Neural crest cell (in vitro differentiated cells): Measurements from ENCODE around the gene HYAL2. TPM values are rescaled to one million over a fixed set of nuclear protein-coding genes. Genes with fewer than 3 reads are reported as not detected.
A peak's percentile ranks its signal among the peaks of the same experiment; 100 is the strongest.

Experiments
- DNase-seq: peaks from one replicate; pipeline ENCODE4 v3.0.0; 2021; ENCODE audit warnings: low read depth, mixed read lengths, low spot score
- H3K27ac Mint-ChIP-seq: one replicate; pipeline ENCODE4 v1.8.0; 2021; ENCODE audit warnings: mild to moderate bottlenecking, mixed read lengths; ENCODE audit not compliant: unreplicated experiment
- H3K27me3 Mint-ChIP-seq: 2 replicates; pipeline ENCODE4 v1.8.0; 2021; ENCODE audit warnings: low read depth, mild to moderate bottlenecking, mixed read lengths
- H3K36me3 Mint-ChIP-seq: 2 replicates; pipeline ENCODE4 v1.8.0; 2021; ENCODE audit warnings: low read depth, mild to moderate bottlenecking, mixed read lengths
- H3K4me1 Mint-ChIP-seq: 2 replicates; pipeline ENCODE4 v1.8.0; 2021; ENCODE audit warnings: mixed read lengths
- H3K4me3 Mint-ChIP-seq: one replicate; pipeline ENCODE4 v1.8.0; 2021; ENCODE audit warnings: mild to moderate bottlenecking, mixed read lengths
- H3K9me3 Mint-ChIP-seq: 2 replicates; pipeline ENCODE4 v1.8.0; 2021; ENCODE audit warnings: mixed read lengths
- CTCF ChIP-seq: fragments of 200-600 bp; sonication (generic); conservative IDR thresholded peaks from 2 replicates; pipeline ENCODE4 v1.5.0; 2021; ENCODE audit warnings: antibody characterized with exemption, mild to moderate bottlenecking
- total RNA-seq: library from RNA; stranded (reverse); gene quantifications from 2 replicates; pipeline ENCODE4 v1.2.1, GENCODE V29; 2021

Gene HYAL2
- total RNA-seq, 1 donor from 2014 or later: 78.0 TPM

GRCh38 chr3:50330330-50330729 is 7.8 kb upstream of the HYAL2 start:
- peaks cover 22% of the 10 kb centered on the region for H3K4me1 Mint-ChIP-seq
- peak overlapping the region; percentile 59 for H3K4me3 Mint-ChIP-seq
- H3K27ac Mint-ChIP-seq: no peak overlapping the region
- no peak for DNase-seq
- no peaks in the 10 kb centered on the region for H3K9me3 Mint-ChIP-seq
- peaks cover 5% of the 10 kb centered on the region for H3K36me3 Mint-ChIP-seq
- H3K27me3 Mint-ChIP-seq: no peaks in the 10 kb centered on the region
- TF ChIP-seq CTCF: no peak

- H3K9me3 Mint-ChIP-seq: no peaks in the 10 kb centered on the region
- H3K4me3 Mint-ChIP-seq: peak within 1 kb of the TSS; percentile 96
- no peak for TF ChIP-seq CTCF
- H3K27ac Mint-ChIP-seq: peak within 1 kb of the TSS; percentile 93
- no peaks in the 10 kb centered on the region for H3K27me3 Mint-ChIP-seq
- H3K4me1 Mint-ChIP-seq: peaks cover 32% of the 10 kb centered on the region
- DNase-seq: peak; percentile 93
- peaks cover 5% of the 10 kb centered on the region for H3K36me3 Mint-ChIP-seq
These were observed 5.6 kb upstream of the HYAL2 start, which contains the start of gene TUSC2 for GRCh38 chr3:50327943-50328691. TSS of gene TUSC2 (minus strand) at chr3:50328223. CDS start at chr3:50328099, 124 bp downstream.

GRCh38 chr3:50327129-50327528 is 4.6 kb upstream of the HYAL2 start:
- H3K36me3 Mint-ChIP-seq: peaks cover 5% of the 10 kb centered on the region
- no peak for DNase-seq
- no peak for TF ChIP-seq CTCF
- peak overlapping the region; percentile 96 for H3K4me3 Mint-ChIP-seq
- no peak overlapping the region for H3K27ac Mint-ChIP-seq
- H3K27me3 Mint-ChIP-seq: no peaks in the 10 kb centered on the region
- no peaks in the 10 kb centered on the region for H3K9me3 Mint-ChIP-seq
- peaks cover 37% of the 10 kb centered on the region for H3K4me1 Mint-ChIP-seq

GRCh38 chr3:50326182-50326541 is 3.6 kb upstream of the HYAL2 start:
- TF ChIP-seq CTCF: no peak
- DNase-seq: no peak
- Mint-ChIP-seq H3K27me3 (no peaks in the 10 kb centered on the region), H3K36me3 (peaks cover 5% of the 10 kb centered on the region), H3K4me3 (peak overlapping the region; percentile 94), H3K27ac (no peak overlapping the region), H3K4me1 (peaks cover 37% of the 10 kb centered on the region), H3K9me3 (no peaks in the 10 kb centered on the region)

GRCh38 chr3:50325497-50326181 is 3.1 kb upstream of the HYAL2 start:
- Mint-ChIP-seq H3K27ac (no peak overlapping the region), H3K4me1 (peaks cover 38% of the 10 kb centered on the region), H3K4me3 (peak overlapping the region; percentile 94), H3K9me3 (no peaks in the 10 kb centered on the region), H3K27me3 (no peaks in the 10 kb centered on the region), H3K36me3 (peaks cover 5% of the 10 kb centered on the region)
- no peak for DNase-seq
- no peak for TF ChIP-seq CTCF
